Mucosa of stomach (tissue), 1 donor: ENCODE results near the gene PUDP.

Source experiments
- H3K27me3 ChIP-seq: one replicate; pipeline ENCODE4 v1.7.0; 2013; ENCODE audit warnings: mild to moderate bottlenecking, low read length; ENCODE audit not compliant: control insufficient read depth, insufficient read depth
- H3K36me3 ChIP-seq: one replicate; pipeline ENCODE4 v1.7.0; 2013; ENCODE audit warnings: low read length; ENCODE audit not compliant: control insufficient read depth, insufficient read depth
- H3K4me1 ChIP-seq: one replicate; pipeline ENCODE4 v1.7.0; 2013; ENCODE audit warnings: mild to moderate bottlenecking, low read length; ENCODE audit not compliant: control insufficient read depth, insufficient read depth
- H3K4me3 ChIP-seq: one replicate; pipeline ENCODE4 v1.7.0; 2013; ENCODE audit warnings: low read length
- H3K9ac ChIP-seq: one replicate; pipeline ENCODE4 v1.7.0; 2013; ENCODE audit warnings: mild to moderate bottlenecking, low read length, moderate library complexity
- H3K9me3 ChIP-seq: one replicate; pipeline ENCODE4 v1.7.0; 2013; ENCODE audit warnings: mild to moderate bottlenecking, low read length, moderate library complexity; ENCODE audit not compliant: control insufficient read depth
- donor health status: Pancreatic carcinoma.

PUDP gene

GRCh38 chrX:7082556-7082955, 65.4 kb downstream of the PUDP start:
- H3K9ac ChIP-seq = no peak overlapping the region
- H3K4me3 ChIP-seq = no peak overlapping the region
- no peaks in the 10 kb centered on the region for H3K36me3 ChIP-seq
- H3K27me3 ChIP-seq = no peaks in the 10 kb centered on the region
- no peaks in the 10 kb centered on the region for H3K9me3 ChIP-seq
- no peaks in the 10 kb centered on the region for H3K4me1 ChIP-seq

GRCh38 chrX:7077241-7078230, 70.4 kb downstream of the PUDP start:
- H3K27me3 ChIP-seq = no peaks in the 10 kb centered on the region
- no peak overlapping the region for H3K9ac ChIP-seq
- H3K9me3 ChIP-seq = no peaks in the 10 kb centered on the region
- H3K4me1 ChIP-seq = peaks cover 4% of the 10 kb centered on the region
- no peaks in the 10 kb centered on the region for H3K36me3 ChIP-seq
- no peak overlapping the region for H3K4me3 ChIP-seq

GRCh38 chrX:7076245-7076661, 71.7 kb downstream of the PUDP start:
- Histone ChIP-seq H3K9ac (no peak overlapping the region), H3K4me3 (no peak overlapping the region), H3K36me3 (no peaks in the 10 kb centered on the region), H3K4me1 (peaks cover 4% of the 10 kb centered on the region), H3K9me3 (no peaks in the 10 kb centered on the region), H3K27me3 (no peaks in the 10 kb centered on the region)

- no peaks in the 10 kb centered on the region for H3K36me3 ChIP-seq
- no peaks in the 10 kb centered on the region for H3K27me3 ChIP-seq
- no peak overlapping the region for H3K9ac ChIP-seq
- no peaks in the 10 kb centered on the region for H3K9me3 ChIP-seq
- H3K4me1 ChIP-seq = peaks cover 4% of the 10 kb centered on the region
- H3K4me3 ChIP-seq = no peak overlapping the region
Observed at GRCh38 chrX:7074908-7075204, 73.1 kb downstream of the PUDP start.

GRCh38 chrX:7074148-7074907, 73.6 kb downstream of the PUDP start:
- H3K36me3 ChIP-seq = no peaks in the 10 kb centered on the region
- no peak overlapping the region for H3K4me3 ChIP-seq
- H3K9me3 ChIP-seq = no peaks in the 10 kb centered on the region
- H3K27me3 ChIP-seq = no peaks in the 10 kb centered on the region
- peaks cover 9% of the 10 kb centered on the region for H3K4me1 ChIP-seq
- no peak overlapping the region for H3K9ac ChIP-seq

GRCh38 chrX:7073336-7073735, 74.6 kb downstream of the PUDP start:
- Histone ChIP-seq H3K36me3 (no peaks in the 10 kb centered on the region), H3K9ac (no peak overlapping the region), H3K4me3 (no peak overlapping the region), H3K9me3 (no peaks in the 10 kb centered on the region), H3K4me1 (peaks cover 17% of the 10 kb centered on the region), H3K27me3 (no peaks in the 10 kb centered on the region)

- H3K9me3 ChIP-seq = no peaks in the 10 kb centered on the region
- H3K4me1 ChIP-seq = peaks cover 17% of the 10 kb centered on the region
- H3K27me3 ChIP-seq = no peaks in the 10 kb centered on the region
- no peak overlapping the region for H3K9ac ChIP-seq
- H3K4me3 ChIP-seq = no peak overlapping the region
- H3K36me3 ChIP-seq = no peaks in the 10 kb centered on the region
Observed at GRCh38 chrX:7072856-7073255, 75.1 kb downstream of the PUDP start.

- H3K4me1 ChIP-seq = peaks cover 17% of the 10 kb centered on the region
- no peaks in the 10 kb centered on the region for H3K9me3 ChIP-seq
- H3K27me3 ChIP-seq = no peaks in the 10 kb centered on the region
Observed at GRCh38 chrX:7071390-7071789, 76.6 kb downstream of the PUDP start.

GRCh38 chrX:7069556-7069955, 78.4 kb downstream of the PUDP start:
- Histone ChIP-seq H3K4me1 (peaks cover 13% of the 10 kb centered on the region), H3K4me3 (no peak overlapping the region), H3K9ac (no peak overlapping the region)

More at GRCh38 chrX:7071390-7071789, 76.6 kb downstream of the PUDP start:
- H3K36me3 ChIP-seq = no peaks in the 10 kb centered on the region
- H3K4me3 ChIP-seq = no peak overlapping the region
- no peak overlapping the region for H3K9ac ChIP-seq

GRCh38 chrX:7068939-7069367, 79.0 kb downstream of the PUDP start:
- peaks cover 13% of the 10 kb centered on the region for H3K4me1 ChIP-seq
- no peaks in the 10 kb centered on the region for H3K9me3 ChIP-seq
- no peaks in the 10 kb centered on the region for H3K27me3 ChIP-seq
- no peaks in the 10 kb centered on the region for H3K36me3 ChIP-seq
- no peak overlapping the region for H3K4me3 ChIP-seq
- no peak overlapping the region for H3K9ac ChIP-seq

More at GRCh38 chrX:7069556-7069955, 78.4 kb downstream of the PUDP start:
- Histone ChIP-seq H3K36me3 (no peaks in the 10 kb centered on the region), H3K27me3 (no peaks in the 10 kb centered on the region), H3K9me3 (no peaks in the 10 kb centered on the region)

- H3K9ac ChIP-seq = no peak overlapping the region
- H3K9me3 ChIP-seq = no peaks in the 10 kb centered on the region
- H3K27me3 ChIP-seq = no peaks in the 10 kb centered on the region
- no peaks in the 10 kb centered on the region for H3K36me3 ChIP-seq
- no peak overlapping the region for H3K4me3 ChIP-seq
- H3K4me1 ChIP-seq = peaks cover 13% of the 10 kb centered on the region
Observed at GRCh38 chrX:7067256-7067655, 80.7 kb downstream of the PUDP start.

GRCh38 chrX:7065473-7065872, 82.5 kb downstream of the PUDP start:
- Histone ChIP-seq H3K9ac (no peak overlapping the region), H3K9me3 (no peaks in the 10 kb centered on the region), H3K27me3 (no peaks in the 10 kb centered on the region), H3K4me3 (no peak overlapping the region), H3K36me3 (no peaks in the 10 kb centered on the region), H3K4me1 (peaks cover 13% of the 10 kb centered on the region)
